IPS DF 4.7 (cell line): ENCODE results near the gene KDM8.

ENCODE experiments used
- DNase-seq: peaks from one replicate; pipeline ENCODE4 v3.0.0-alpha.2; 2013; ENCODE audit warnings: low spot score; ENCODE audit errors: extremely low read depth

The KDM8 gene

GRCh38 chr16:27228621-27229501 is 25.5 kb downstream of the KDM8 start:
- no peak for DNase-seq

- no peak for DNase-seq
Measured at GRCh38 chr16:27229891-27230470, 26.7 kb downstream of the KDM8 start.

- no peak for DNase-seq
Measured at GRCh38 chr16:27230562-27231001, 27.3 kb downstream of the KDM8 start.

- no peak for DNase-seq
Measured at GRCh38 chr16:27231692-27232060, 28.4 kb downstream of the KDM8 start.

- DNase-seq, result no peak
Measured at GRCh38 chr16:27232061-27232900, 29.0 kb downstream of the KDM8 start.

- no peak for DNase-seq
Measured at GRCh38 chr16:27232901-27233625, 29.7 kb downstream of the KDM8 start.

GRCh38 chr16:27233731-27234130 is 30.4 kb downstream of the KDM8 start:
- no peak for DNase-seq

- no peak for DNase-seq
Measured at GRCh38 chr16:27234171-27234570, 30.8 kb downstream of the KDM8 start.

- no peak for DNase-seq
Measured at GRCh38 chr16:27234603-27235002, 31.3 kb downstream of the KDM8 start.

GRCh38 chr16:27235055-27235937 is 32.0 kb downstream of the KDM8 start:
- no peak for DNase-seq

GRCh38 chr16:27235938-27236245 is 32.6 kb downstream of the KDM8 start:
- DNase-seq, result no peak

- DNase-seq, result no peak
Measured at GRCh38 chr16:27236635-27237218, 33.4 kb downstream of the KDM8 start.

GRCh38 chr16:27237219-27238015 is 34.1 kb downstream of the KDM8 start:
- no peak for DNase-seq

GRCh38 chr16:27238016-27238587 is 34.8 kb downstream of the KDM8 start:
- DNase-seq, result no peak

- no peak for DNase-seq
Measured at GRCh38 chr16:27238591-27238990, 35.3 kb downstream of the KDM8 start.

GRCh38 chr16:27239026-27239425 is 35.7 kb downstream of the KDM8 start:
- no peak for DNase-seq

- no peak for DNase-seq
Measured at GRCh38 chr16:27239906-27240655, 36.8 kb downstream of the KDM8 start.

- no peak for DNase-seq
Measured at GRCh38 chr16:27240948-27241531, 37.7 kb downstream of the KDM8 start.
